GM12892 (cell line): Measurements from ENCODE around the gene RBFOX1.

Experiments used
- POLR2A ChIP-seq: IDR thresholded peaks from 2 replicates; pipeline ENCODE4 v1.6.1; 2011; ENCODE audit warnings: low read depth, low read length, control low read depth
- POLR2AphosphoS5 ChIP-seq: IDR thresholded peaks from 2 replicates; pipeline ENCODE4 v1.6.1; 2011; ENCODE audit warnings: low read depth, low read length, control low read depth
- TAF1 ChIP-seq: IDR thresholded peaks from 2 replicates; pipeline ENCODE4 v1.6.1; 2011; ENCODE audit warnings: low read depth, mild to moderate bottlenecking, control low read depth, low read length, borderline replicate concordance

GRCh38 chr16:7482596-7483290, 150.1 kb downstream of the RBFOX1 start:
- TF ChIP-seq TAF1 (no peak), POLR2AphosphoS5 (no peak), POLR2A (no peak)
